Stimulated activated CD8-positive, alpha-beta memory T cell treated with anti-CD3 and anti-CD28 coated beads, Interleukin-12 subunit alpha, Interleukin-12 subunit beta, amount 100 ng/mL, for 24 hours (primary cell): Measurements from ENCODE around the gene KDM2B.
"Not testable (repeated sequence)": the region's sequence is repeated elsewhere in the genome, so short reads cannot be mapped to it uniquely, and the experiment has no call there.

Experiments used
- DNase-seq: peaks from one replicate; pipeline ENCODE4 v3.0.0-alpha.2; 2020; ENCODE audit errors: extremely low read depth

The KDM2B gene

DNA sequence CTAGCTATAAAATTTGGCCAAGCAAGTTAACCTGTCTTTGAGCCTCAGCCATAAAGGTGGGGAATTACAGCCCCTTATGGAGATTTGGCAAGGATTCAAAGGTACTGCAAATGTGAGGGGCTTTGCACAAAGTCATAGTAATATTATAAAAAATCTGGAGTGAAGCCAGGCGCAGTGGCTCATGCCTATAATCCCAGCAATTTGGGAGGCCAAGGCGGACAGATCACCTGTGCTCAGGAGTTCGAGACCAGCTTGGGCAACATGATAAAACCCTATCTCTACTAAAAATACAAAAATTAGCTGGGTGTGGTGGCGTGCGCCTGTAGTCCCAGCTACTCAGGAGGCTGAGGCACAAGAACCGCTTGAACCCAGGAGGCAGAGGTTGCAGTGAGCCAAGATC, 4.1 kb upstream of the KDM2B start:
- not testable (repeated sequence) for DNase-seq

DNA sequence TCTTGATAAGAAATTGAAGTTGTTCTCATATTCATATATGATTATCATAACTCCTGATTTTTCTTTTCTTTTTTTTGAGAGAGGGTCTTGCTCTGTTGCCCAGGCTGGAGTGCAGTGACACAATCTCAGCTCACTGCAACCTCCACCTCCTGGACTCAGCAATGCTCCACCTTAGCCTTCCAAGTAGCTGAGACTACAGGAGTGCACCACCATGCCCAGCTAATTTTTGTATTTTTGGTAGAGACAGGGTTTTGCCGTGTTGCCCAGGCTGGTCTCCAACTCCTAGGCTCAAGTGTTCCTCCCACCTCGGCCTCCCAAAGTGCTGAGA, 2.5 kb upstream of the KDM2B start:
- DNase-seq, result not testable (repeated sequence)

DNA sequence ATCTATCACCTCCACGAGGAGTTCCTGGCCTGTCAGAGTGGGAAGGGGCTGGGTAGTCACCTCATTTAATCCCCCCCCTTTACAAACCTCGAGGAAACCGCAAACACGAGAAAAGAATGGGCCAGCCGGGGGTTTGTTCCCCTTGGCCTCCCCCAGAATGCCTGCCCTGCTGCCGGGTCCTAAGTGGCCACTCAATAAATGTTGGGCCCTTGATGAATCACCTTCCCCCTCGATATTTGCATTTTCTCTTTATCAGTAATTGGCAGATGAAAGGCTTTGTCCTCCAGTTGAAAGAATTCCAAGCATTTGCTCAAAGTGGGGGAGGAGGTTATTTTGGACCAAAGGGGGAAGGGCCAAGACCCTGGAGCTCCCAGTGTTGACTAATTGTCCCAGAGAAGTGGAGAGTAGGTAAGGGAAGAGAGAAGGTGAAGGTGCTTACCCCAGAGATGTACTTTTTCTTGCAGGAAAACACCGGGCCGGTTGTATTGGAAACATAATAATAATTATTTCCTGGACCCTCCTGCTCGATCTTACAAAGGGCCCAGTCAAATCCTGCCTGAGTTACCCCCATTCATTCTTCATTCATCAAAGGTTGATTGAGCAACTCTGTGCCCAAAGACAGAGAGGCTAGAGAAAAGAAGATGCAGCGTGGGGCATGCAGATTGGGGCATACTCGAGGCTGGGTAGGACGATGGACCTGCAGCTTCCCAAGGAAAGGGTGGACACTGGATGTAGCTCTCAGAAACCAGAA, 1.9 kb upstream of the KDM2B start:
- DNase-seq, result no peak

DNA sequence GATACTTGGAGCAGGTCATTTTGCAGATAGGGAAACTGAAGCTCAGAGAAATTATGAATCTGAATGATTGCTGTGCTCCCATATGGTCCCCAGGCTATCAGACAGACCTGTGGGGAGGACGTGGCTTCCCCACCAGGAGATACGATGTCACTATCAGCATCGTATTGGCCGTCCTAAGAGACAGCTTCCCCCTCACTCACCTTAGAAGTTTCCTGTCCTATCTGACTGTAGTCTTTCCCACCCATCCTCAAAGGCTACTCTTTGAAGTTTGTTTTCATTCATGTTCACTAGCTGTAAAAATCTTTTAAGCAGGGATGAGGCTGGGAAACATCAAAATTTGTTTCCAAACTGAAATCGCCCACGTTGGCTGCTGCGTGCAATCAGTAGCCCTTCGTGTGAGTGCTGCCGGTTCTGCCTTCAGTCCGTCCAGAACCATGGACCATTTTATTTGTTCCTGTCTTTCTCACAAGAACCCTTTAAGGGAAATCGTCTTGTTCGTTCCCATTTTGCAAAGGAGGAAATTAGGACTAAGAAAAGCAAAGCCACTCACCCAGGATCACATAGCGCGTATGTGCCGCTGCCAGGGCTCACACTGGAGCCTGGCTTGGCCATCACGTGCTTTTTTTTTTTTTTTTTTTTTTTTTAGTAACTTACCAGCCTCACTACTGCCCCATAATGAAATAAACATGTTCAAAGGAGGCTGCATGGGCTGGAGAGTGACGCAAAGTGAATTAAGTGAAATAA, 1.0 kb upstream of the KDM2B start:
- DNase-seq, result no peak

DNA sequence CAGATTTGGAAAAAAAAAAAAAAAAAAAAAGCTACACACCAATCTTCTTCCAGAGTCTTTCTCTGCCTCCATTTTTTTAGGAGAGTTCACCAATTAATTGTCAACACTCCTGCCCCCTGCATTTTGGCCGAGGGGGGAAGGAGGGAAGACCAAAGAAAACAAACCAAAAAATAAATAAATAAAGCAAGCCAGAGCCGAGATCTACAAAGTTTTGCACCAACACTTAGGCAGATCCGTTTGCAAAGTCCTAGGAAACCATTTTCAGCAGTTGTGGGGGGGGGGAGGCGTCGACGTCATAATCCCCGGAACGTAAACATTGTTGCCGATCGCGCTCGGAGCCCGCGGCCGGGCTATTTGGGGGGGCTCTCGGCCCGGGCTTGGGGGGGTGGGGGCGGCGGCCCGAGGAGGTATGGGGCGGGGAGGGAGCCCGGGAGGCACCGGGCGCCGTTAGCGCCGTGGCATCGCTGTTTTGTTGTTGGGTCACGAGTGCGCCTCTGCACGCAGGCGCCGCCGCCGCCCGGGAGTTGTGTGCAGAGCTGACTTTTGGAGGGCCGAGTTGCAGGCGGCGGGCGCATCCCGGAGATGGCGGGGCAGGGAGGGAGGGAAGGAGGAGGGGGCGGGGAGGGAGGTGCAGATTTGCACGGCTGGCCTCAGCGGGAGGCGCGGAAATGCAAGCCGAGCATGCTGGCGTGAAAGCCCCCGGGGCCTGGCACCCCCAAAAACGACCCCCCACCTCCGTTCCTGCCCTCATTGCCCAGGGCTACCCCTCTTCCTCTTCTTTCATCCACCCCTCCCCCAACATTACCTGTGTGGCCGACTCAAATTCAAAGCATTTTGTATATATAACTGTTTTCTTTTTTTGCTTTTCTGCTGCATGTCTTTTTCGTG, 598 bp downstream of the KDM2B start:
- no peak for DNase-seq

DNA sequence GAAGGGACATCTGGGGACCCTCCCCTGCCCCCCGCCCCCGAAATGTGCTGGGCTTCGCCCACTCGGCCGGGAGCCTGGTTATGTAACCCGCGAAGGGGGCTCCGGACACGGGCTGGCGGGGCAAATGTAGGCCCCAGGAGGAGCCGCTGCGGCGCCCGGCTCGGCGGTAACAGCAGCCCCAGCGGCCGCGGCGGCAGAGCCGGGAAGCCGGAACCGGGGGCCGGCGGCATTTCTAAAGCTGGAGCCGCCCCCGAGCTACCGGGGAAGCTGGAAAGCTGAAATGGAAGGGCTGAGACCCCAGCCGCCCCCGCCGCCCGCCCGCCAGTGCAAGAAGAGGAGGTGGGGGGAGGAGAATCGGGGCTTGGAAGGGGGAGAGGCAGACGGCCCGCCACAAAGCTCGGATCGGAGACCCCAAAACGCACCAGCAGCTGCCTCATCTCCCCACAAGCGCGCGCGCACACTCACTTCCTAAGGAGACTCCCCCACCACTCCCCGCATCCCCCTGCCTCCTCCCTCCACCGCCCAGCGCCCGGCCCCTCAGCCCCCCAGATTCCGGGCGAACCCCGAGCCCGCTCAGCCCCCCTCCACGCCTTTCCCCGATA, 1.5 kb downstream of the KDM2B start:
- DNase-seq, result no peak

DNA sequence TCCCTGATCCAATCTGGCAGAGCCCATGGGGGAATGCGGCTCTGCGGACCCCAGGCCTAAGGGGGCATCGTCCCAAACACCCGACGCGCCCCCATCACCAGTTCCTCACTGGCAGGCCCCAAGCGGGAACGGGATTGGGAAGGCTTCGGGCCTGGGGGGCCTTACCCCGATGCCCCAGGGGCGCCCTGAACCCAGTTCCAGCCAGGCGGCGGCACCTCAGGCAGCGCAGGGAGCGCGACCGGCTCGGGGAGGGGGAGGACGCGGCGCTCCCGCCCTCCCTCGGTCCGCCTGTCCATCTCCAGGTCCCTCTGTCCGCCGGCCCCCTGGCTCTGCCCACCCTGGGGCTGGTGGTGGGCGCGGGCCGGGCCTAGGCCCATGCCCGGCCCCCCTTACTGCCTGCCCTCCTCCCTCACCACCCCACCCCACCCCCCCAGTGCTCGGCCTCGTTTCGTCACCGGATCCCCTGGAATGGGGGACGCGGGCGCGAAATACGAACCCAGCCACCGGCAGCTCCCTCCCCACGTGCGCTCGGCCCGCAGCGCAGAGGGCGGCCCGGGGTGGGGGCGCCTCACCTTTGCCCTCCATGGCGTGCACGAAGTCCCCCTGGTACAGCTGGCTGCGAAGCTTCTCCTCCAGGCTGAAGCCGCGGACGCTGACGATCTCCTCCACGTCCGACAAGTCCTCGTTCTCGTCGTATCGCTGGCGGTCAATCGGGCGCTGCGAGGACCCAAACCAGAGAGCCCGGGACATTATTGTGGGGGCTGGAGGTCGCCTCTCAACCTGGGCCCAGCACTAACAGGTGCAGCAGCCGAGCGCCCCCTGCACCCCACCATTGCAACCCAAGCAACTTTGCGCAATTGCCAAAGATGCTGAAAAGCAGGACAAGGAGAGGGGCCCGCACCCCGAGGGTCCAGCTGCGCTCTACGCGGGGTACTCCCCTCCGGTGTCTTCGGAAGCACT, 2.3 kb downstream of the KDM2B start:
- DNase-seq, result no peak

DNA sequence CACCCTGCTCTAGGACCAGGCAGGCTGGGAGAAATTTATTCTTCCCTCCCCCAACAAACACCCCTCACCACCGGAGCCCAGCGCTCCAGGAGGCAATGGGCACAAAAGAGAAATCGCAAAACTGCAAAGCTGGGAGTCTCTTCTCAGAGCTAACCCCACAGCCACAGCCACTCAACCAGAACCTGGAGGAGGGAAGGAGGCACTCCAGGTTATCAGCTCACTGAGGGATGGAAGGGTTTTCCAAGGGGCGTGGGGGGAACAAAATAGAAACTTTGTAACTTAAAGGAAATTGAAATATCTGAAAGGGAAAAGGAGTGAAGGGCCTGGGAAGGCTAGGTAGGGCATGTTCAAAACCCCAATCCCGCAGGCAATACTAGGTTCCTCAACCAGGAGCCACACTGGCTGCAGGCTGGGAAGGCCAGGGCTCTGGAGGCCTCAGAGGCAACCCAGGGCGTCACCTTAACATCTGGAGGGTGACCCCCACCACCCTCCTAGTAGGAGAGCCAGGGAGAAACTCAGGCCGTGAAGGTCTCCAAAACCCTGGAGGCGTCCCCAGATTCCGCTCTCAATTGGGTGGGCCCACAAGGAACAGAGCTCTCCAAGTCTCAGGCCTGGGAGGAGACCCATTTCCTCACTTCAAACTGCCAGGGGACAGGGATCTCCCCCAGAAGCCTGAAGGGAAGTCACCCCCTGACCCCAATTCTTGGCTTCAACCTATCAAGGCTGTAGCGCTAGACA, 3.2 kb downstream of the KDM2B start:
- DNase-seq, result no peak

DNA sequence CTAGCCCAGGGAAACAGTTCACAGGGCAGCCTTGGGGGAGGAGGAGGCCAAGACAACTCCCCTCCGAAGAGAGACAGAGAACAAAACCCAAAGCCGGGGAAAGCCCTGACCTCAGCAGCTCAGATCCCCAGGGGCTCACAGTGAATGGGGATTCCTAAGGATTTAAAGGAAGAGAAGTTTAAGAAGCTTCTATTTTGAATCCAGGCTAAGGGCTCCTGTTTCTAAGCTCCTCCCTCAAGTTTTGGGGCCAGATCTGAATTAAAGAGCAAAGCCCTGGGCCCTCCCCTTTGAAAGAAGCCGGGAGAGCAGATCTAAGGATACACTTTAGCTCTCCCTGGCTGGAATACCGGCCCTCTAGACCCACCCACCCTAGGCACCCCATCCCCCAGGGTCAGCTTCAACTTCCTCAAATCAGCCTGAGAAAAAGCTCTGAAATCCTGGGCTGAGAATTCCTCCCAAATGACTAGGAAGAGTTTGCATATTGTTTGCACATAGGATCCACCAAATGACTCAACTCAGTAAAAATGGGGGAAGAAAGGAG, 3.9 kb downstream of the KDM2B start:
- no peak for DNase-seq

DNA sequence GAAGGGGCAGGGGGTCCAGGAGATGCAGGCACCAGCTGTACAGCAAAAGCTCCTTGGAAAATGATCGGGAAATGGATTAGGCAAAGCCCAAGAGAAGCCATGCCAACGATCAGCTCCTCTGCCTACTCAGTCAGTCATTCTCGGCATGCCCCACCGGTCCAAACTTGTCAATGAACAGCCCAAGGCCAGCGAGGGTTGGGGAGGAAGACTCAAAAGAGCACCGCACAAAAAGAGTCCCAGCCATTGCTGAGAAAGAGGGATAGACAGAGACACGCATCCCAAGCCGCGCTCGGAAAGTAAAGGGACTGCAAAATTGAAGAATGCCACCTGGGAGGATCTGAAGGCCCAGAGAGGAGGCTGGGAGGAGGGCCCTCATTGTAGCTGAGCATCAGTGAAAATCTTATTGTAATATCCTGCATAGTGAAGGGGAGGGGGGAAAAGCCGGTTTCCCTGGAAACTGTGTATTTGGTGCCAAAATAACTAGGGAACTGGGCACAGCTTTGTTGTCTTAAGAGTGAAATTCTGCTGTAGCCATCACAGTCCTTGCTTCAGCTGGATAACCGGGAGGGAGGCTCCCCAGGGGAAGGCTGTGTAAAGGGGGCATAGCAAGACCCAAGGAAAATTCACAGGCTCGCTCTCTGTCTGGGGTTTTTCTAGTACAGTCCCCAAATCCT, 4.7 kb downstream of the KDM2B start:
- DNase-seq, result no peak

DNA sequence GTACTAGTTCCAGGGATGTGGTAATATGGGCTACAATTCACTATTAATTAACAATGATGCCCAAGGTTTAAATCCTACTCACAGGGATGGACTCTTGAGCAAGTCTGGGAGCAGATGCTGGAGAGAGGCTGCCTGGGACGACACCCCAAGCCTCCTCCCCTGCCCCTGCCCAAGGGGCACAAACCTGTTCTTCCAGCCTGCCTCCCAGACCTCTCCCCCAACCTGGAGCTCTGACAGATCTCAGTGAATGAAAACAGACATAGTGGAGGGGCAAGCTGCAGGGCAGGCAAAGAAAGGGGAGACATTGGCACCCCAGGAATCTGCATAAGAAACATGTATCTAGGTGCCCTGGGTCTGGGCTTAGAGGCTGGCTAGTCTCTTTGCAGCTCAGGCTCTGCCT, 5.8 kb downstream of the KDM2B start:
- no peak for DNase-seq

DNA sequence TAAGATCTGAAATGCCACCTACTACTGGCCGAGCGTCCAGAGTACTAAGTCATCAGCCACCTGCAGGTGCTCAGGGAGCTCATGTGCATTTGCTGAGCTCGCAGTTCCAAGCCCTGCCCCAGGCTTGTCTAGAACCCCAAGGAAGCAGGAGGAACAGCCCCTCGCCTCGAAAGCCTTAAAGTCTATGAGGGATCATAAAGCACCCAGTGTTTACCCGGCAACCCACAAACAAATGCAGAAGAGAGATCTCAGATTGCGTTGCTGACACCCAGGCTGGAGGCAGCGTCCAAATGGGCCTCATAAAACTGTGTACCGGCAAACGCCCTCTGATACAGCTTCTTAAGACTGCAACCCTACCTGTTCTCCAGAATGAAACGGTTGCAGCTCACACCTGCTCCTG, 6.8 kb downstream of the KDM2B start:
- no peak for DNase-seq

DNA sequence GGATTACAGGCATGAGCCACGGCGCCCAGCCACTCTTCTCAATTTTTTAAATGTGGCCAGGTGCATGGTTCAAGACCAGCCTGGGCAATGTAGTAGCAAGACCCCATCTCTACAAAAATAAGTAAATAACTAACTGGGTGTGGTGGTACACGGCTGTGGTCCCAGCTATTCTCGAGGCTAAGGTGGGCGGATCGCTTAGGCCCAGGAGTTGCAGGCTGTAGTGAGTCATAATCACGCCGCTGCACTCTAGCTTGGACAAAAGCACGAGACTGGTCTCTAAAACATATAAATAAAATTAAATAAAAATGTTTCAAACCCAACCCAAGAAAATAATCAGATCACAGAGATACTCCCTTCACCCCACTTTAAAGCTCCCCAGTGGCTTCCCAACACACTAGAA, 8.9 kb downstream of the KDM2B start:
- no peak for DNase-seq

DNA sequence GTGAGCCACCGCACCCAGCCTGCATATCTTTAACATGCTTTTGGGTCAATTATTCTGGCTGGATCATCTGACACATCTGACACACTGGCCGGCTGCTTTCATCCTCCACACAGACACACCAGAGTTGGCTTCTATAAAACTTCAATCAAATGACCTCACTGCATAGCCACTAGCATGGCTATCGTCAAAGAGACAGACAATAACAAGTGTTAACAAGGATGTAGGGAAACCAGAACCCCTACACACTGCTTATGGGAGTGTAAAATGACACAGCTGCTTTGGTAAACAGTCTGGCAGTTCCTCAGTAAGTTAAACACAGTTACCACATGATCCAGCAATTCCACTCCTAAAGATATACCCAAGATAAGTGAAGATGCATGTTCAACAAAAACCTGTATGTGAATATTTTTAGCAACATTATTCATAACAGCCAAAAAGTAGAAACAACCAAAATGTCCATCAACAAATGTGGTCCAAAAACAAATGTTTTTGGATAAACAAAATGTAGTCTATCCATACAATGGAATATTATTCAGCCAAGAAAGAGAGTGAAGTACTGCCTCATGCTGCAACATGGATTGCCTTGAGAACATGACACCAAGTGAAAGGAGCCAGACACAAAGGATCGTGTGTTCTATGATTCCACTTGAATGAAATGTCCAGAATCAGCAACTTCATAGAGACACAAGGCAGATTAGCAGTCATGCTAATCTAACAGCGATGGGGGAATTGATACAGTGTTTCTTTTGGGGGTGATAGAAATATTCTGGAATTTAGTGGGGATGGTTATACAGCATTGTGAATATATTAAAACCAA, 10.1 kb downstream of the KDM2B start:
- no peak for DNase-seq

DNA sequence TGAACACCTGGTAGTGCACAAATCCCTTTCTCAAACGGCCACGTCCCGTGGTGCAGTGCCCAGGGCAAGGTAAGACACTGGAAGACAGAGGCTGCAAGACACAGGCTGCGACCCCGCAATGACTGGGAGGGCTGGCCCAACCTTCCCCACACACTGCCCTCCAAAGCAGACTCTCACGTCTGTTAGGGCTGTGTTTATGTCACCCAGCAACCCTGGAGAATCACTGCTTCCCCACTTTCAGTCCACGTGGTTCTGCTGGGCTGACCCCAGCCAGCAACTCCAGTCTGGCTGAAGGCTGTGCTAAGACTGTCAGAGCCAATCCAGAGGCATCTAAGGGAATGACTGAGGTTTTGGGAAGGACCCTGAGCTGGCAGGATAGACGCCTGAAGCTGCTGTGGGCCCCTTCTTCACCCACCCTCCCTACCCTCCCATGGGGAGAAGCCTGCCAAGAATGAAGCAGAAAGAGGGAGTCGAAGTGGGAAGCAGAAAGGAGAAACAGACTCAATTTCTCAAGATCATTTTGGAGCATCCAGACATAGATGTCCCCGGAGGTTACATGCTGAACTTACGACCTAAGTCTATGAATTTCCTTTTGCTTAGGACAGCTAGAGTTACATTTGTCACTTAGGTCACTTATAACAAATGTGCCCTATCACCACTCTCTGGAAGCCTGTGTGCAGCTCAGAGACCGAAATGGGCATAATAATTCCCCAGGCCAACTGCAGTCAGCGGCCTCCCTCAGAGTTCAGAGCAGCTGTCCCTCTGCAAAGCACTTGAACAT, 11.7 kb downstream of the KDM2B start:
- no peak for DNase-seq

DNA sequence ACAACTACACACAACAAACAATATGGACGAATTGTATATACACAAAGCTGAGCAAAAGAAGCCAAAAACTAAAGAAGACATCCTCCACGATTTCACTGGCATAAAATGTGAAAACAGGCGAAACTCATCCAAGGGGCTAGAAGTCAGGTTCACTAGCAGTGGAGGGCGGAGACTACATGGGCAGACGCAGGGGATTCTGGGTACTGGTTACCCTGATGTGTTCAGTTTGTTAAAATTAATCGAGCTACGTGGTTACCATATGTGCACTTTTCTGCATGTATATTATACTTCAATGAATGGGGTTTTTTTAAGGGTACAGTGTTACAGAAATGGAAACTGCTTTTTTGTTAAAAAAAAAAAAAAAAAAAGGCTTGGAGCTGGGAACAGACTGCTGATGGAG, 12.3 kb downstream of the KDM2B start:
- DNase-seq, result no peak

DNA sequence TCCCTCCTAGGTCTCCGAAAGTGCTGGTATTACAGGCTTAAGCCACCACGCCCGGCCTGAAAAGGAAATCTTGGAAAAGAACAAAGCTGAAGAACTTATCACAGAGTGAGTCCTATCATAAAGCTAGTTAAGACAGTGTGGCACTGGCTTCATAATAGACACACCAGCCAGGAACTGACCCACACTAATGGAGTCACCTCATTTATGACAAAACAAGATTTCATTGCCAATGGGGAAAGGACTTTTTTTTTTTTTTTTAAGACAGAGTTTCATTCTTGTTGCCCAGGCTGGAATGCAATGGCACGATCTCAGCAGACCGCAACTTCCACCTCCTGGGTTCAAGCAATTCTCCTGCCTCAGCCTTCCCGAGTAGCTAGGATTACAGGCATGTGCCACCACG, 15.7 kb downstream of the KDM2B start:
- DNase-seq, result no peak

DNA sequence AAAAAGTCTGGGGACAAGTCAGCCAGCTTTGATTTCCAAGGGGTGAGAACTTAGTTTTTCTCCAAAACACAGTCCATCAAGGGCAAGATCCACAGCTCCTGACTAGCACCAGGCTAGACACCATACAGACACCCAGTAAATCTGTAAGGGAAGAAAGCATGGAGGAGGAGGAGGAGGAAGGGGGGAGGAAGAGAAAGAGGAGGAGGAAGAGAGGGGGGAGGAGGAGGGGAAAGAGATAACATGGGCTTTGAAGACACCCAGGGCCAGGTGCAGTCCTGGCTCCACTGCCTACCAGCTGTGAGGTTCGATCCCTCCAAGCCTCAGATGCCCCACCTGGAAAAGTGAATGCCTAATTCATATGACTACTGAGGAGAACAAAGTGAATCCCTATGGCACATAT, 18.3 kb downstream of the KDM2B start:
- DNase-seq, result no peak
